Measurements from ENCODE around the gene P3H2.

DNA sequence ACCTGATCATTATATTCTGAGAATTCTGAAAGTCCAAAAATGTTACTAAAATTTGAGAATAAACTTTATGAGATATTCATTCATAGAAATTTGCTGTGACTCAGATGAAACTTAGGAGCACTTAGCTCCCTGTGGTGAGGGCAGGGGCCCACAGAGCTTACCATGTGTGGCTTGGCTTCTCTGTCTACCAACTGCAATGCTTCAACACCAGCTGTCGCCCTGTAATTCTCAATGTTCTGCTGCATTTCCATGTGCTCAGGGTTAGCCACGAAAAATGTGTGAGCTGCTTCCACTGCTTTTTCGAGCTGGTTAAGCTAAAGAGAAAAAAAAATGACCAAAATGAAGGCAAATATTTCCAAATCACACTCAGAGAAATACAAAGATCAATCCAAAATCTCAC lies 125.6 kb downstream of the P3H2 start:
- no peak for TF ChIP-seq POLR2A (IDR thresholded peaks at IDR 0.05)
- TF ChIP-seq, protein P1, sequence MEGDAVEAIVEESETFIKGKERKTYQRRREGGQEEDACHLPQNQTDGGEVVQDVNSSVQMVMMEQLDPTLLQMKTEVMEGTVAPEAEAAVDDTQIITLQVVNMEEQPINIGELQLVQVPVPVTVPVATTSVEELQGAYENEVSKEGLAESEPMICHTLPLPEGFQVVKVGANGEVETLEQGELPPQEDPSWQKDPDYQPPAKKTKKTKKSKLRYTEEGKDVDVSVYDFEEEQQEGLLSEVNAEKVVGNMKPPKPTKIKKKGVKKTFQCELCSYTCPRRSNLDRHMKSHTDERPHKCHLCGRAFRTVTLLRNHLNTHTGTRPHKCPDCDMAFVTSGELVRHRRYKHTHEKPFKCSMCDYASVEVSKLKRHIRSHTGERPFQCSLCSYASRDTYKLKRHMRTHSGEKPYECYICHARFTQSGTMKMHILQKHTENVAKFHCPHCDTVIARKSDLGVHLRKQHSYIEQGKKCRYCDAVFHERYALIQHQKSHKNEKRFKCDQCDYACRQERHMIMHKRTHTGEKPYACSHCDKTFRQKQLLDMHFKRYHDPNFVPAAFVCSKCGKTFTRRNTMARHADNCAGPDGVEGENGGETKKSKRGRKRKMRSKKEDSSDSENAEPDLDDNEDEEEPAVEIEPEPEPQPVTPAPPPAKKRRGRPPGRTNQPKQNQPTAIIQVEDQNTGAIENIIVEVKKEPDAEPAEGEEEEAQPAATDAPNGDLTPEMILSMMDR (IDR thresholded peaks at IDR 0.05) = no peak
